Measurements from ENCODE around the gene CSTF1. TPM values are rescaled to one million over a fixed set of nuclear protein-coding genes. Genes with fewer than 3 reads are reported as not detected.

Gene CSTF1
- total and polyA plus RNA-seq, 2 of the 8 experiments (the other 6 are each of a cell fraction or from before 2014, with no cell fraction given), result 59.4 to 83.5 TPM

Other genes starting within 250 kb of the CSTF1 start
- gene MC3R, start 143.9 kb upstream of the CSTF1 start, total RNA-seq (2021; fragmentation: NEBNext Ultra II Directional; extraction: Animal tissue kit (Norgen Biotek cat#: 25700)), result not detected in 2 replicates
- gene MC3R, start 143.9 kb upstream of the CSTF1 start, polyA plus RNA-seq (2011; rRNA removed), result not detected in 2 replicates
- 15.0 and 15.1 TPM in 2 replicates for gene FAM210B, start 33.7 kb upstream of the CSTF1 start, total RNA-seq (2021; fragmentation: NEBNext Ultra II Directional; extraction: Animal tissue kit (Norgen Biotek cat#: 25700))
- 7.5 and 9.4 TPM in 2 replicates for gene FAM210B, start 33.7 kb upstream of the CSTF1 start, polyA plus RNA-seq (2011; rRNA removed)
- 84.8 and 90.8 TPM in 2 replicates for gene AURKA, start 430 bp upstream of the CSTF1 start, total RNA-seq (2021; fragmentation: NEBNext Ultra II Directional; extraction: Animal tissue kit (Norgen Biotek cat#: 25700))
- 37.5 and 45.8 TPM in 2 replicates for gene AURKA, start 430 bp upstream of the CSTF1 start, polyA plus RNA-seq (2011; rRNA removed)
- not detected in 2 replicates for gene CASS4, start 19.6 kb downstream of the CSTF1 start, total RNA-seq (2021; fragmentation: NEBNext Ultra II Directional; extraction: Animal tissue kit (Norgen Biotek cat#: 25700))
- not detected in 2 replicates for gene CASS4, start 19.6 kb downstream of the CSTF1 start, polyA plus RNA-seq (2011; rRNA removed)
- 51.2 and 51.4 TPM in 2 replicates for gene RTF2, start 76.0 kb downstream of the CSTF1 start, total RNA-seq (2021; fragmentation: NEBNext Ultra II Directional; extraction: Animal tissue kit (Norgen Biotek cat#: 25700))
- gene RTF2, start 76.0 kb downstream of the CSTF1 start, polyA plus RNA-seq (2011; rRNA removed), result 31.0 and 33.9 TPM in 2 replicates
- not detected in 2 replicates for gene FAM209A, start 132.1 kb downstream of the CSTF1 start, total RNA-seq (2021; fragmentation: NEBNext Ultra II Directional; extraction: Animal tissue kit (Norgen Biotek cat#: 25700))
- gene FAM209A, start 132.1 kb downstream of the CSTF1 start, polyA plus RNA-seq (2011; rRNA removed), result 0.15 and 0.30 TPM in 2 replicates
- 0.82 TPM in 1 of 2 replicates, not detected in the other for gene FAM209B, start 140.6 kb downstream of the CSTF1 start, total RNA-seq (2021; fragmentation: NEBNext Ultra II Directional; extraction: Animal tissue kit (Norgen Biotek cat#: 25700))
- gene FAM209B, start 140.6 kb downstream of the CSTF1 start, polyA plus RNA-seq (2011; rRNA removed), result 0.29 TPM in 1 of 2 replicates, not detected in the other
- gene TFAP2C, start 236.7 kb downstream of the CSTF1 start, total RNA-seq (2021; fragmentation: NEBNext Ultra II Directional; extraction: Animal tissue kit (Norgen Biotek cat#: 25700)), result 5.6 and 5.8 TPM in 2 replicates
- 1.7 and 2.8 TPM in 2 replicates for gene TFAP2C, start 236.7 kb downstream of the CSTF1 start, polyA plus RNA-seq (2011; rRNA removed)